Urothelium cell line (cell line): ENCODE results near the gene DLG1.

ENCODE experiments used
- DNase-seq: peaks from one replicate; pipeline ENCODE4 v3.0.0; 2011; ENCODE audit warnings: low spot score, mixed read lengths
- FAIRE-seq: peaks from 2 replicates; lab custom pipeline; 2011; peaks lifted over from hg19 to GRCh38; lab: Jason Lieb, UNC

Gene DLG1

GRCh38 chr3:197320582-197320981, 22.2 kb upstream of the DLG1 start:
- DNase-seq (no peak), FAIRE-seq (no peak)

- DNase-seq (peak; percentile 51), FAIRE-seq (no peak)
These were observed 19.0 kb upstream of the DLG1 start for GRCh38 chr3:197317250-197317963.

GRCh38 chr3:197312431-197312830, 14.0 kb upstream of the DLG1 start:
- FAIRE-seq (no peak), DNase-seq (no peak)

GRCh38 chr3:197311591-197311990, 13.2 kb upstream of the DLG1 start:
- DNase-seq (no peak), FAIRE-seq (no peak)

GRCh38 chr3:197309528-197310361, 11.3 kb upstream of the DLG1 start:
- DNase-seq (no peak), FAIRE-seq (no peak)

- FAIRE-seq (no peak), DNase-seq (no peak)
These were observed 10.2 kb upstream of the DLG1 start for GRCh38 chr3:197308591-197308990.

GRCh38 chr3:197306374-197307086, 8.1 kb upstream of the DLG1 start:
- FAIRE-seq: no peak
- DNase-seq: no peak

GRCh38 chr3:197305854-197306253, 7.4 kb upstream of the DLG1 start:
- DNase-seq (no peak), FAIRE-seq (no peak)

- no peak for DNase-seq
- FAIRE-seq: no peak
These were observed 5.0 kb upstream of the DLG1 start for GRCh38 chr3:197303452-197303851.

- no peak for DNase-seq
- FAIRE-seq: no peak
These were observed 4.4 kb upstream of the DLG1 start for GRCh38 chr3:197302696-197303341.

GRCh38 chr3:197302033-197302432, 3.6 kb upstream of the DLG1 start:
- no peak for DNase-seq
- FAIRE-seq: no peak

GRCh38 chr3:197300361-197300760, 1.9 kb upstream of the DLG1 start:
- no peak for FAIRE-seq
- DNase-seq: no peak

GRCh38 chr3:197298945-197299854, 788 bp upstream of the DLG1 start:
- FAIRE-seq (no peak), DNase-seq (peak; percentile 55)

GRCh38 chr3:197297476-197298340, 704 bp downstream of the DLG1 start:
- no peak for FAIRE-seq
- peak; percentile 92 for DNase-seq

- no peak for DNase-seq
- no peak for FAIRE-seq
These were observed 1.4 kb downstream of the DLG1 start for GRCh38 chr3:197297002-197297401.

- no peak for DNase-seq
- FAIRE-seq: no peak
These were observed 1.9 kb downstream of the DLG1 start for GRCh38 chr3:197296545-197296944.

- FAIRE-seq: no peak
- no peak for DNase-seq
These were observed 2.5 kb downstream of the DLG1 start for GRCh38 chr3:197295871-197296270.

GRCh38 chr3:197293605-197294237, 4.7 kb downstream of the DLG1 start:
- FAIRE-seq: no peak
- no peak for DNase-seq

- FAIRE-seq (no peak), DNase-seq (no peak)
These were observed 5.8 kb downstream of the DLG1 start for GRCh38 chr3:197292648-197293047.
